NCI-H2107 treated with DMSO at 0.1 percent for 48 hours (cell line): ENCODE measurements around the gene OR4D5.

Source experiments
- DNase-seq: peaks from one replicate; lab custom pipeline; 2025; ENCODE audit not compliant: unreplicated experiment; lab: John Stamatoyannopoulos, UW

OR4D5 gene

GRCh38 chr11:123939317-123939716 lies at the start of gene OR4D5:
Gene OR4D5 (plus strand): TSS chr11:123939617. CDS start chr11:123939617, 0 bp downstream.
- DNase-seq, result no peak

DNA sequence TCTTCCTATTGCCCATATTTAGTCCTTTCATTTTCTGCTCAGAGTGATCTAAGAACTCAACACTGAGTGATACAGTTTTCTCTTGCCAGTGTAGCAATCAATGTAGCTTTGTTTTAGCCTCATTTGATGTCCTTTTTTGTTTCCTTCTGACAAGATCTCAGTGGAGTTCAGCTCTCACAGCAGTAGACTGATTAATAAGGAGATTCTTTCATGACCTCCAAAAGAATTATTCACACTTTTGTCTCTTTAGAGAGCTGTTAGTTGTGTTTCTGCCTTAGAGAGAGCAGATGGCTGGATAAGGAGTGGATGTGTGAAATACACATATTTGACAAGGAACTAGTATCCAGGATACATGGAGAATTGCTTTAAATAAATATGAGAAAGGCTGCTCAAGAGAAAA lies 47.4 kb upstream of the OR4D5 start:
- no peak for DNase-seq

DNA sequence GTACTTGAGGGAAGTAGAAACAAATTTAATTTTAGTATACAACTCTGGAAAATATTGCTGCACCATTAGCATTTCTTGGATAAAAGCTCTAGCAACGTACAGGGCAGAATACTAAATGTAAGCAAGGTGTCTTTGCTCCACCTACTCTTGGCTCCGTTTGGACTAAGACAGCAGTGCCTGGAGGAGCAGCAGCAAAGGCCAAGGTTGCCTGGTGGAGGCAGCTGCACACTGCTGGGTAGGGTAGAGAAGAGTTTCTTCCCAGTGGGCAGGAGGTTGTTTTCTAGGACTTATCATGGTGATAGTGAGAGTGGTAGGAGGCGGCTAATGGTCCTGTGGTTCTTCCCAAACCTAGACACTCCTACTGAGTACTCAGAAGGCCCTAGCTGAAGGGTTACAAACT lies 39.6 kb upstream of the OR4D5 start:
- no peak for DNase-seq

DNA sequence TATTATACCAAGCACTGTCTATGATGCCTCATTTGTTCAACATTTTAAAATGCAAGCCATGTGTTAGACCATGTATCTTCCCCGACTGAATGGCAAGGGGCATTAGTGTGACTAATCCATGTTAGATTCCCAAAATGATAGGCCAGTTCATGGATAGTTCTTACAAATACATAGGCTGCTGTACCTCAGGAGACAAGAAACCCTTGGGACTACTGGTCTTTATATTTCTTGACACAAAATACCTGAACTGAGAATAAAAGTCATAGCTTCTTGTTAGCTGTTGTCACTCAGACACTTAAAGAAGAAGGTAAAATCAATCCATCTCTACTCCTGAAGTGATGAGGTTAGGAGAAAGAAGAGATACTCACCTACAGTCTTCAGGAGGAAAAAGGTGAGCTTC lies 37.5 kb upstream of the OR4D5 start, which contains the start of gene OR8D4:
OR8D4 (plus strand) TSS at position 301 of the 400 bp plus-strand sequence. CDS start 4,265 bp downstream, outside the sequence.
- no peak for DNase-seq

DNA sequence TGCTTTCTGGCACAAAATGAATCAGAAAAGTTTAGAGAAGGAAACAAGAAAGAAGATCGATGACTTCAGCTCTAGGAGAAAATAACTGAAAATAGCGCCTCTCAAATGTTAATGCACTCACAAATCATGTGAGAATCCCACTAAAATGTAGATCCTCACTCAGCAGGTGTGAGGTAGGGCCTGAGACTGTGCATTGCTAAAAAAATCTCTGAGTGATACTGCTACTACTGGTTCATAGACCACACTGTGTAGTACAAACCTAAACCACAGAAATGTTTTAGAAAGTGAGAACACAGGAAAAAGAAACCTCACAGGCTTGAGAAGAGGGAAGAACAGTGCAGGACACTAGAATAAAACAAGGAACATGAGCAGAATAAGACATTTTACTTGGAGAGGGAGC lies 35.5 kb upstream of the OR4D5 start:
- DNase-seq, result no peak

GRCh38 chr11:123904932-123905331 lies 34.5 kb upstream of the OR4D5 start:
- no peak for DNase-seq

- no peak for DNase-seq
Measured at GRCh38 chr11:123905826-123906225, 33.6 kb upstream of the OR4D5 start.

DNA sequence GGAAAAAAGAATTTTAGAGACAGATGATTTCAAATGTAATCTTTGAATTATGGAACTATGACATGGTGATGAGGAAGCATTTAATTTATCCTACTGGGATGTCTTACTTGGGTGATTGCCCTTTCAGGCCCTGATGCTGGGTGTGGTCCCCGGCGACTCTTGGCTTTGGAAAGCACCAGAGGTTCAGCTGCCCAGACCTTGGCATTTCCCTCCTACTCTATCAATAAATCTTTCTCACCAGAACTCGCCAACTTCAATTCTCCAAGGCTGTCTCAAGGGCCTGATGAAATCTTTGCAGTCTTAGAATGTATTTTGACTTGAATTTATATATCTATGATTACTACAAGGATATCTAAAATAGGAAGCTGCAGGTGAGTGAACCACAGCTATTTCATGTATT lies 18.5 kb upstream of the OR4D5 start:
- DNase-seq, result no peak

GRCh38 chr11:123924027-123924426 lies 15.4 kb upstream of the OR4D5 start:
- no peak for DNase-seq

DNA sequence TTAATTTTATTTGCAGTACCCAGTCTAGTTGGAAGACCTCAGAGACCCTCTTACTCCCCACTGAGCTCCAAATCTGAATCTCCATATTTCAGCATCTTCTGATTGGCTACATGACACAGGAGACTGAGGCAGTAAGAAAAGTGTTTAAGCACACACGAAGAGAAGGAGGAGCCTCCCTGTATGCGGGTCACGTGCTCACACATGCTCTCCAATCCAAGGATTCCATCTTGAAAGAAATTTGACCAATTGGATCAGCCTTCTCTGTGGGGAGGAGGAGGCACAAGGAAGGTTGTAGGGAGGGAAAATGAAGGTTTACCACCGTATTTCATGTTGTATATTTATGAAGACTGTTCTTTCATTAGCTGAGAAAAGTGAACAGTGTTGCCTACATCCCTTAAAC lies 3.0 kb downstream of the OR4D5 start:
- no peak for DNase-seq

GRCh38 chr11:123943738-123944137 lies 4.3 kb downstream of the OR4D5 start, which contains the start of gene OR6T1:
Gene OR6T1 (minus strand): TSS chr11:123943838. CDS start chr11:123943838, 0 bp downstream.
- DNase-seq, result no peak

DNA sequence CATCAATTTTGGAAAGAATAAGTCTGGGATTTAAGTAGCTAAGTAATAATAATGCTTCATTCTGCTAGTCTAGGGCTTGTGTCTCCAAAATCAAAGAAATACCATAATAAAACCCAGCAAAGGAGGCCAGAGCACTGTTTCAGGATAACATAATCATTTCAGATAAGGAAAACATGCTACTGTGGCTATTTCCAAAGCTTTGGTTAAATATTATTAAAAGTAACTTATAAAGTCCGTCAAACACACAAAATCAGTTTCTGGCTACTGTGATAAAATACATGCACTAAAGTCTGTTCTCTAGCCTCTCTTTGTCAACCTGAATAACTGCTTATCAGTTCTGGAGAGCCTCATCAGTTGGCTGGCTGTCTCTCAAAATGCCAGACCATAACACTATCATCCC lies 5.7 kb downstream of the OR4D5 start:
- DNase-seq, result no peak

- DNase-seq, result no peak
Measured at GRCh38 chr11:123956752-123957151, 17.3 kb downstream of the OR4D5 start.

DNA sequence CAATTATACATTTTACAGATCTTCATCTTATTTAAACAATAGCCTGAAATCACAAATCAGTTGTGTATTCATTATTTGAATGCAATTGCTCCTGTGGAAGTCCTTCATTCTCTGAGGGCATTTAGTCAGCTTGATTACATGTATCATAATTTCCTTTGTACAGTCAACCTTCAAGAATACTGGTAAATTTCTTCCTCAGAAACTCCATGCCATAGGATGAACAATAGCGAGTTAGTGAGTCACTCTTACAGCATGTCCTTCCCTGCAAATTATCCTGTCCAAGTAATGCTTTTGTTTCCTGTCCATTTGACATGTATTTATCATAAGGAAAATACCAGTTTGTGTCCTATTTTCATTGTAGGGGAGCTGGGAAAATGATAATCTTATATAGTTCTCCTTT lies 34.4 kb downstream of the OR4D5 start:
- no peak for DNase-seq

- DNase-seq, result no peak
Measured at GRCh38 chr11:123976770-123977560, 37.5 kb downstream of the OR4D5 start.

GRCh38 chr11:123977731-123978347 lies 38.4 kb downstream of the OR4D5 start, which contains the start of gene OR10S1:
Gene OR10S1 (minus strand): TSS chr11:123977781. CDS start chr11:123977664, 117 bp downstream.
- DNase-seq, result no peak

GRCh38 chr11:123979311-123979710 lies 39.9 kb downstream of the OR4D5 start:
- DNase-seq, result no peak
